B cell (primary cell): ENCODE measurements around the gene NRP1.

ENCODE experiments used
- CTCF ChIP-seq: fragments of 200-600 bp; IDR thresholded peaks from one replicate; pipeline ENCODE4 v1.8.0; 2022; ENCODE audit warnings: antibody characterized with exemption, mild to moderate bottlenecking
- EZH2 ChIP-seq: IDR thresholded peaks from 2 replicates; pipeline ENCODE4 v1.6.1; 2012; ENCODE audit warnings: borderline replicate concordance, low read depth, mild to moderate bottlenecking, moderate library complexity, low read length; ENCODE audit not compliant: insufficient read depth, poor library complexity, severe bottlenecking

- TF ChIP-seq CTCF (no peak), EZH2 (no peak)
Measured at GRCh38 chr10:33195608-33196376, 138.7 kb downstream of the NRP1 start.
